Midbrain (tissue), 1 donor: ENCODE measurements around the gene CCDC124.

Experiments
- DNase-seq: peaks from one replicate; lab custom pipeline; 2025; lab: John Stamatoyannopoulos, UW

CCDC124 gene

GRCh38 chr19:17953869-17954268, 21.1 kb downstream of the CCDC124 start:
- no peak for DNase-seq

- DNase-seq: no peak
Observed at GRCh38 chr19:17954401-17954800, 21.6 kb downstream of the CCDC124 start.

DNA sequence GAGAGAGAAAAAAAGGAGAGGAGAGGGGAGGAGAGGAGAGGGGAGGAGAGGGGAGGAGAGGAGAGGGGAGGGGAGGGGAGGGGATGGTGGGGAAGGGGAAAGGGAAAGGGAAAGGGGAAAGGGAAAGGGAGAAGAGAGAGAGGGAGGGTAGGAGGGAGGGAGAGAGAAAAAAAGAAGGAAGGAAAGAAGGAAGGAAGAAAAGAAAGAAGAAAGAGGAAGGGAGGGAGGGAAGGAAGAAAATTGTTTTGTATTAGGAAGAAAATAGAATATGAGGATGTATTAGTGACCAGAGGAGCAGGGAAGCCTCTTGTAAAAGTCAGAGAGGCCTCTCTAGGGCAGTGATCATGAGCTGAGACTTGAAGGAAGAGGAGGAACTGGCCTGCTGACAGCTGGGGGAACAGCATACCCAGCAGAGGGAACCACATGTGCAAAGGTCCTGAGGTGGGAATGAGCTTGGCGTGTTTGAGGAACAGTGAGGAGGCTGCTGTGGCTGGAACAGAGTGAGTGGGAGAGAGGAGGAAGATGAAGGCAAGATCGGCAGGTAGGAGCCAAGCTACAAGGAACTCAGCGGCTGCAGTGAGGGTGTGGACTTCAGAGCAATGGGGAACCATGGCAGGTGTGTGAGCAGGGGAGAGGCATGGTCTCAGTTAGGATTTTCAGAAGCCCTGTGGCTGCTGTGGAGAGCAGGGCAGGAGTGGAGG, 24.5 kb downstream of the CCDC124 start:
- DNase-seq: no peak

DNA sequence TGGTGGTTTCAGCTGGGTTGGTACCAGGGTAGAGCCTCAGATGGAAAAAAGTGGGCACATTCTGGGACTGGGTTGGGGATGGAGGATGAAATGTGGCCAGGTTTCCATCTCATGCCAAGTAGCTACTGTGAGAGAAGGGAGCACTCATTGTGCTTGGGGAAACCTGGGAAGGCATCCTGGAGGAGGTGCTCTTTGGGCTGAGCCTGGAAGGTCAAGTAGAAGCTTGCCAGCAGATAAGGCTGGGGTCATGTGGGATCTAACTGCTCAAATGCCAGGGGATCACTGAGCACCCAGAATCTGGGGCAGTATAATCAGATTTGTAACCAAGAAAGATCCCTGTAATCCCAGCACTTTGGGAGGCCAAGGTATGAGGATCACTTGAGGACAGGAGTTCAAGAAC, 25.1 kb downstream of the CCDC124 start:
- DNase-seq: no peak

DNA sequence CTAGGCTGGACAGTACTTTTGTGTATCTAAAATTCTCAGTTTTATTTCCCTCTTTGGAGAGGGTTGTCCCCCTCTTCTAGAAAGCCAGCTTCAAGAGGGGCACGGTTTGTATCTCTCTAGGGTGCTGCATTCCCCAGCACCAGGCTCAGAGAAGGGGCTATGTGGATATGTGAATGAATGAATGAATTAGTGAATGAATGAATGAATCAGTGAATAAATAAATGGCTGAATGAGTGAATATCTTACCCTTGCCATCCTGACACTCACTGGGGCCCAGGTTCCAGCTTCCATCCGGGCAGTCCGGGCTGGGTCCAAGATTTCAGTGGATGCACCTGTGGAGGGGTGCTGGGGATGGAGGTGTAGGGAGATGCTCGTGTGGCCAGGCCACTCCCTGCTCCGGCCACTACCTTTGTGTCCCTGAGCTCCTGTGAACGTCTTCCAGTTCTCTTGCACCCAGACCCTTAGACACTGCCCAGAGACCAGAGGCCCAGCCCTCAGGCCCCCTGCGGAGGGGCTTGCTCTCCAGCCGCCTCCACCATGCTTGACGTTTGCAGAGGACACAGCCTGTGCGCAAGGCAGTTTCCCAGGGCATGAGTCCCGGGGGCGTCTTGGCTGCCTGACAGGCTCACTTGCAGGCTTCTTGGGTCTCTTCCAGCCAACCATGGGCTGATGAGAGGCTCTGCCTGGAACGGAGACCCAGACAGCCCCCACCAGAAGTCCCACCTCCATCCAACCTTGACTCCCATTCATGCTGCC, 31.3 kb downstream of the CCDC124 start:
- no peak for DNase-seq

DNA sequence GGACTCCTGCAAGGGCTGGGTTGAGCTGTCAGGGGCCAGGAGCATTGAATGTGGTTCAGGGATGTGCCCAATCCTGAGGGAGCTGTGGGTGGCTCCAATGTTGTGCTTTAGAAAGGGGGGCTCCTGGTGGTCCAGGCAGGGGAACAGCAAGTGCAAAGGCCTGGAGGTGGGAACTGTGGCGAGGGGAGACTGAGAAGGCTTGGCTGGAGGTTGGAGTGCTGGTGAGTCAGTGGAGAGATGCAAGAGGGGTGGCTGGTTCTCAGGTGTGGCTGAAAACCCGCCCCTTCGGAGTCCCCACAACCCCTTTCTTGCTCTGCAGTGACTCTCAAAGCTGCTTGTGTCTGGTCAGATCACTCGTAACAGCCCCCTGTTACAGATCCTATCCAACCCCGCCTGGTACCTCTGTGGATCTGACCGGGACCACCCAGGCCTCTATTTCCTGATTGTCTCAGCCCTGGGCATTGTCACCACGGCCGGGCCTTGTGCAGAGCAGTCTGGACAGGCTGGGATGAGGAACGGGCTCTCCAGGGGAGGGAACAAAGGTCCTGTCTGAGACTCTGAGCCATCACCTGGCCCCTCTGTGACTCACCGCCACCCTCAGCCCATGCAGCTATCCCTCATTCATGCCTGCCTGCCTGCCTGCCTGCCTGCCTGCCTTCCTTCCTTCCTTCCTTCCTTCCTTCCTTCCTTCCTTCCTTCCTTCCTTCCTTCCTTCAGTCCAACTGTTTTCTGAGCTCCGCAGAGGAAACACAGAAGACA, 32.7 kb downstream of the CCDC124 start:
- DNase-seq: no peak

GRCh38 chr19:17966129-17966483, 33.3 kb downstream of the CCDC124 start:
- DNase-seq: no peak

DNA sequence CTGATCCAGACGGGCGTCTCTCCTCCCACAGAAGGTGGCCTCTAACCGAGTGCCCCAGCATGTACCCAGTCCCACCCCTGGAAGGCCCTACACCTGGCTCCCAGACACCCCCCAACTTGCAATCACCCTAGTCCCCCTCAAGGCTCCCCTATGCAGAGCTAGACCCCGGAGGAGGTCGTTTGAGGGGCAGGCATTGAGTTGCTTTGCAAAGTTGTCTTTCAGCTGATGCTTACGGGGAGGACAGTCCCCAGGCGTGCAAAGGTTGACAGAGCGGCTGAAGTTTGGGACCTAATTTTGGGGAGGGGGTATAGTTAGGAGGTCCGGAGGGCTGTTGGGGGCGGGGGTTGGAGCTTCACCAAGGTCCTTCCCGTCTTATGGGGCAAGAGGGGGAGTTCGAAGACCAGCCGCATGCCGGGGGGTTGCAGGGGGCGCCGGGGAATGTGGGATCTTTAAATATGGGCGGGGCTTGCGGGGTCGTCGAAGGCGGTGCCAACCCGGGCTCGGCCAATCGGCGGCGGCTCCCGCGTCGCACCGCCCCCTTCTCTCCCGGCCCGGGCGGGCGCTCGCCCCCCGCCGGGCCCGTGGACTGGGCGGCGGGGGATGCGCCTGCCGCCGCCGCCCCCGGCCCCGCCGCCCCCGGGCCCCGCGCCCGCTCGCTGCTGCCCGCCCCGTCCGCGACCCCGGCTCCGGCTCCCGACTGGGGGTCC, 33.9 kb downstream of the CCDC124 start, which contains the start of gene KCNN1:
Gene KCNN1 (plus strand): TSS at position 558 of the 707 bp plus-strand sequence. CDS start 6,782 bp downstream, outside the sequence.
- DNase-seq: peak; percentile 3

DNA sequence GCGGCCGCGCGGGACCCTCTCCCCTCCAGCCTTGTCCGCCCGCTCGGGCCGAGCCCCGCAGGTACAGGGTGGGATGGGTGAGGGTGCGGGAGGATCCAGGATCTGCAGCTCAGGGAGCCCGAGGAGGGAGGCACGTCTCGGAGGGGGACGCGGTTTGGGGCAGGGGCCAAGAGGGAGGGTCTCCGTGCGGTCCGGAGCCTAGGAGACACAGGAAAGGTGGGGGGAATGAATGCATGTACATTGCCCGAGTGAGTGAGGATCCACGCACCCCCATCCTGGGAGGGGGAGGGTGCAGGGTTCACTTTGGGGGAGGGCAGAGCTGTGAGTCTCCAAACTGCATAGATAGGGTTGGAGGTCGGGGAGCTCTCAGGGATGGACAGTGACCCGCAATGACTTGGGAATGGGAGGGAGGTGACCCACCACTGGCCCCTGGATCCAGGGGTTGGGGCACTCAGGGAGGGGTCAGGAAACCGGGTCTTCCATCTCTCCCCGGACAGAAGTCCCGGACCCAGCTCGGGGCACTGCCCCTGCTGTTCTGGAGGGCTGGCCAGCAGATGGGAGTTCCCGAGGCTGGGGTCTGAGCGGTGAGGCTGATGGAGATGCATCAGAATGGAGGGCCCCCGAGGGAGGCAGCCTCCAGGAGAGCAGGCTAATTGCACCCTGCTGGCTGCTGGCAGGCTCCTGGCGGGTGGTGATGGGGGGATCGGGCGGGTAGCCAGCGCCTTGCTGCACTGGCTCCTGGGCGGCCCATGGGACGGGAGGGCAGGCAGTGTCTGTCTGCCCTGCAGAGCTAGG, 34.6 kb downstream of the CCDC124 start:
- DNase-seq: no peak

DNA sequence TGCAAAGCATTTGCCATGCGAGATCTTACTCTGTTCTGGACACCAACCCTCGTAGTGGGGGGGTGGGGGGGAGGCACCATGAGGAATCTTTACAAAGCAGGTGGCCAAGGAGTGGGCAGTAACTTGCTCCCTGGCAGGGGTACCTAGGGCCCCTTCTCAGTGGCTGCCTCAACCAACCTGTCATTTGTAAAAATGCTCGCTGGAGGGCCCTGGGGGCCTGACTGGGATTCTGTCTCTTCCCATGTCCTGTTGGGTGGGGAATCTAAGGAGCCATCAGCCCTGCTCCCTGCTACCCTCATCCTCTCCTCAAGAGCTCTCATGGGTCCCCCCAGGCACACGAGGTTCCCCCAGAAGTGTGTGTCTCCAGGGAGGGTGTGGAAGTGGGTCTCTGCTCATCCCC, 35.5 kb downstream of the CCDC124 start:
- DNase-seq: no peak

GRCh38 chr19:17969096-17969792, 36.4 kb downstream of the CCDC124 start:
- DNase-seq: no peak

DNA sequence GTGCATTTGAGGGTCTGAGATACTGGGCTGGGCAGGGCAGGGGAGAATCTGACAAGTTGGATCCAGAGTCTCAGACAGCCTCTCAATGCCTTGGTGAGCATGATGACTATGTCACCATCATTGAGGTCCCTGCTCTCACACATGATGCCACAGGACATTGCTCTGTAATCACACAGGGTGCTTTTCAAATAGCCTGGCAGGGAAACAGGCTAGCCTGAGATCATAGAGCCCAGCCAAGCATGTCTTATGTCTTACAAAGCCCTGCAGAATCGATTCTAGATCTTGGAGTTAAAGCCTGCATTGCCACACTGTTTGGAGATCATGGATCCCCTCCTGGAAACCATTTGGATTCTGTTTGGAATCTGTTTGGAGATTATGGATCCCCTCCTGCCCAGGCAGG, 39.4 kb downstream of the CCDC124 start:
- DNase-seq: no peak

DNA sequence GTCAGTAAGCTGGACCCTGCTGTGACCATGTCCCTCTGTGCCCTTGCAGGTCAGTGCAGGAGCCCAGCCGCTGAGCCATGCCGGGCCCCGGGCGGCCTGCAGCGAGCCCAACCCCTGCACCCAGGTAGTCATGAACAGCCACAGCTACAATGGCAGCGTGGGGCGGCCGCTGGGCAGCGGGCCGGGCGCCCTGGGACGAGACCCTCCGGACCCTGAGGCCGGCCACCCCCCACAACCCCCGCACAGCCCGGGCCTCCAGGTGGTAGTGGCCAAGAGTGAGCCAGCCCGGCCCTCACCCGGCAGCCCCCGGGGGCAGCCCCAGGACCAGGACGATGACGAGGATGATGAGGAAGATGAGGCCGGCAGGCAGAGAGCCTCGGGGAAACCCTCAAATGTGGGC, 40.9 kb downstream of the CCDC124 start:
- DNase-seq: no peak

DNA sequence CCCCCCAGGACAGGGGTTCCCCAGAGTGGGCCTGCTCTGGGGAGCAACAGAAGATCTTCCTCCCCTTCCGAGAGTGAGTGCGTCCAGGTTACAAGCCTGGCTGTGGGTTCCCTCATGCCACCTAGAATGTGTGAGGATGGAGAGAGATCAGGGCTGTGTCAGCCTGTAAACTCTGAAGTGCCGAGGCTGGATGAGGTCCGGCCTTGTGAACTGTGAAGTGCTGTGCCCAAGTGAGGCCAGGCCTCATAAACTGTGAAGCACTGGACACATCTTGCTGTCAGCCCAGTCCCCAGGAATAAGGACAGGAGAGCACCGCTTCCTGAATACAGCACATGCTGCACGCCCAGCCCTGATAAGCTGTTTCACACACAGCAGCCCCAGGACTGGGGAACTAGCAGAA, 41.7 kb downstream of the CCDC124 start:
- DNase-seq: no peak

DNA sequence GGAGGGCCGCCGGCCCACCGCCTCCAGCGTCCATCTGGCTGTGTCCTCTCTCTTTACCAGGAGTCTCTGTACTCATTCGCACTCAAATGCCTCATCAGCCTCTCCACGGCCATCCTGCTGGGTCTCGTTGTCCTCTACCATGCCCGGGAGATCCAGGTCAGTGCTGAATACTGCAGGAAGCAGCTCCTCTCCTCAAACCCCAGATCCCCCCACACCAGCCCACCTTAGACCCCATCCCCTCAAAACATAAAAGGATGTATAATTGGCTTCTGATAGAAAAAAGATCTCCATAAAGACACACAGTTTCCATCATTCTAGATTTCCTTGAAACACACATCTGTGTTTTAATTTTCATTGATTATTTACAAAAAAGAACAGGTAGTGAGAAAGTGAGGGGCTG, 42.2 kb downstream of the CCDC124 start:
- no peak for DNase-seq

DNA sequence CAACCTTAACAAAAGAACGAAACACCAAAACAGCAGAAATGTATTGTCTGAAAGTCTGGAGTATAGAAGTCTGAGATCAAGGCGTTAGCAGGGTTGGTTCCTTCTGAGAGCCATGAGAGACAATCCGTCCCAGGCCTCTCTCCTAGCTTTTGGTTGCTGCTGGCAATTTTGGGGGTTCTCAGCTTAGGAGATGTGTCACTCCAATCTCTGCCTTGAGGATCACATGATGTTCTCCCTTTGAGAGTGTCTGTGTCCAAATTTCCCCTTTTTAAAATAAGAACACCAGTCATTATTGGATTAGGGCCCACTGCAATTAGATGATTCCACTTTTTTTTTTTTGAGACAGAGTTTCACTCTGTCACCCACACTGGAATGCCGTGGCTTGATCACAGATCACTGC, 44.2 kb downstream of the CCDC124 start:
- no peak for DNase-seq

- DNase-seq: no peak
Observed at GRCh38 chr19:17977488-17977887, 44.7 kb downstream of the CCDC124 start.

DNA sequence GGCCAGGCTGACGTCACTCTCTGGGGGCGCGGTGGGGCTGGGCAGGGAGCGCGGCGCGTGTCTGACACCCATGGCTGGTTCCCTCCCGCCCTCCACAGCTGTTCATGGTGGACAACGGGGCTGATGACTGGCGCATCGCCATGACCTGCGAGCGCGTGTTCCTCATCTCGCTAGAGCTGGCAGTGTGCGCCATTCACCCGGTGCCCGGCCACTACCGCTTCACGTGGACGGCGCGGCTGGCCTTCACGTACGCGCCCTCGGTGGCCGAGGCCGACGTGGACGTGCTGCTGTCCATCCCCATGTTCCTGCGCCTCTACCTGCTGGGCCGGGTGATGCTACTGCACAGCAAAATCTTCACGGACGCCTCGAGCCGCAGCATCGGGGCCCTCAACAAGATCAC, 48.8 kb downstream of the CCDC124 start:
- no peak for DNase-seq

DNA sequence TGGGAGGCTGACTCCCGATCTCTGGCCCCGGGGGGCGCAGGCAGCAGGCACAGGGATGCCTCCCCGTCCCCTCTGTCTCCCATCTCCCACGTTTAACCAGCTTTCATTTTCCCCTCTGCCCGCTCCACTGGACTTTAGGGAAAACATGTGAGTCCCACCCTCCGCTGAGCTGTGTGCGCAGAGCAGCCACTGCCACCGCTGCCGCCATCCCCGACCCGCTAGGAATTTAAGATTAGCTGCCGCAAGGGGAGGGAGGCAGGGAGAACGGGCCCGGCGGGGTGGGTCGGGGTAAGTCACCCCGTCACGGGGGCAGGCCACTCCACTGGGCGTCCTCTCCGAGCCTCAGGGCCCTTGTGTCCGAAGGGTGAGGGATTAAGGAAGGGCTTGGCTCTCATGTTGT, 49.6 kb downstream of the CCDC124 start:
- DNase-seq: no peak

DNA sequence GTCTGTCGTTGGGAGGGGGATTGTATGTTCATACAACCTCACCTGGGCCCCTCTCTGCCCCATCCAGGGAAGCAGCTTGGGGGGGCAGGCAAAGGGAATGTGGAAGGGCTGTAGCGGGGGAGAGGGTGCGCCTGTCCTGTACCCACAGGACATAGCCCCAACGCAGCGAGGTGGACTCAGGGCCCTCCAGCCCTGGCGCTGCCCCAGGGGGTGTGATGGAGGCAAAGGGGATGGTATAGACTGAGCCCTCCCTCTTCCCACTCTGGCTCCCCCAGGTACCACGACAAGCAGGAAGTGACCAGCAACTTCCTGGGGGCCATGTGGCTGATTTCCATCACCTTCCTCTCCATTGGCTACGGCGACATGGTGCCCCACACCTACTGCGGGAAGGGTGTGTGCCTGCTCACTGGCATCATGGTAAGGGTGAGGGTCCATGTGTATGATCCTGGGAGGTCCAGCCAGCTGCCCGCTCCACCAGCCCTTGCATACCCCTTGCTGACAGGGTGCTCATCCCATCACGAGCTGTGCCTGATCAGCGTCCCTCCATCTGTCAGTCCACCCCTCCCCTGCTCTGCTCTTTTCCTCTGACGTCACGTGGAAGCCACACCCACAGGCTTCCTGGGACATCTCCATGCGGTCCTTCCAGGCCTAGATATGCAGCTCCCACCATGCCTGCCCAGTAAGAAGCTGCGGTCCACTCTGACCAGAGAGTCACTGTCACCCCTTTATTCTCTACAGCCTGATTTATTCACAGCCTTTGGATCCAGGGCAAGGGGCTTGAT, 52.4 kb downstream of the CCDC124 start:
- no peak for DNase-seq
